ENCODE data around the gene MTRR. TPM values are rescaled to one million over a fixed set of nuclear protein-coding genes. Genes with fewer than 3 reads are reported as not detected.

The MTRR gene
- total and polyA plus RNA-seq, 2 donors (not counting 1 experiment from before 2014, with no cell fraction given): 25.5 to 67.8 TPM

GRCh38 chr5:7877851-7878250 is 8.9 kb downstream of the MTRR start:
- POLR2A ChIA-PET: no interaction called here
- TF ChIP-seq, protein P1, sequence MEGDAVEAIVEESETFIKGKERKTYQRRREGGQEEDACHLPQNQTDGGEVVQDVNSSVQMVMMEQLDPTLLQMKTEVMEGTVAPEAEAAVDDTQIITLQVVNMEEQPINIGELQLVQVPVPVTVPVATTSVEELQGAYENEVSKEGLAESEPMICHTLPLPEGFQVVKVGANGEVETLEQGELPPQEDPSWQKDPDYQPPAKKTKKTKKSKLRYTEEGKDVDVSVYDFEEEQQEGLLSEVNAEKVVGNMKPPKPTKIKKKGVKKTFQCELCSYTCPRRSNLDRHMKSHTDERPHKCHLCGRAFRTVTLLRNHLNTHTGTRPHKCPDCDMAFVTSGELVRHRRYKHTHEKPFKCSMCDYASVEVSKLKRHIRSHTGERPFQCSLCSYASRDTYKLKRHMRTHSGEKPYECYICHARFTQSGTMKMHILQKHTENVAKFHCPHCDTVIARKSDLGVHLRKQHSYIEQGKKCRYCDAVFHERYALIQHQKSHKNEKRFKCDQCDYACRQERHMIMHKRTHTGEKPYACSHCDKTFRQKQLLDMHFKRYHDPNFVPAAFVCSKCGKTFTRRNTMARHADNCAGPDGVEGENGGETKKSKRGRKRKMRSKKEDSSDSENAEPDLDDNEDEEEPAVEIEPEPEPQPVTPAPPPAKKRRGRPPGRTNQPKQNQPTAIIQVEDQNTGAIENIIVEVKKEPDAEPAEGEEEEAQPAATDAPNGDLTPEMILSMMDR (IDR thresholded peaks at IDR 0.05): no peak
- TF ChIP-seq EZH2 (IDR thresholded peaks at IDR 0.05; ENCODE audit: borderline replicate concordance, insufficient read depth, low read depth, low read length, poor library complexity, severe bottlenecking): no peak
- Histone ChIP-seq H3K4me2 (replicated peaks; ENCODE audit: low read depth, low read length, poor library complexity, severe bottlenecking) (no peak overlapping the region), H3K36me3 (replicated peaks in 1 of 2; ENCODE audit: control extremely low read depth in 1 of 2, control insufficient read depth in 1 of 2, extremely low read depth in 1 of 2, insufficient read depth in 2 of 2, low read length in 1 of 2) (peaks cover 6 to 57% of the 10 kb centered on the region in 2 experiments), H3K9me3 (ENCODE audit: control extremely low read depth in 1 of 3, control insufficient read depth in 2 of 3, insufficient read depth in 1 of 3, low read length in 2 of 3) (no peaks in the 10 kb centered on the region), H3K4me3 (ENCODE audit: control extremely low read depth in 1 of 5, extremely low read depth in 1 of 5, insufficient read depth in 1 of 5, low read depth in 2 of 5, low read length in 4 of 5) (no peak overlapping the region), H3K27ac (ENCODE audit: low read length in 2 of 2) (no peak overlapping the region), H3K4me1 (ENCODE audit: control insufficient read depth in 2 of 2, insufficient read depth in 2 of 2, low read length in 2 of 2) (no peaks in the 10 kb centered on the region), H3K27me3 (replicated peaks in 1 of 4; ENCODE audit: control extremely low read depth in 1 of 4, control insufficient read depth in 3 of 4, insufficient read depth in 4 of 4, low read length in 3 of 4) (no peaks in the 10 kb centered on the region), H3K79me2 (ENCODE audit: control insufficient read depth, insufficient read depth, low read length) (peaks cover 22% of the 10 kb centered on the region), H3K9ac (ENCODE audit: low read length) (no peak overlapping the region), H2AFZ (ENCODE audit: insufficient read depth, low read depth, low read length, poor library complexity, severe bottlenecking) (no peak overlapping the region), H4K20me1 (ENCODE audit: control insufficient read depth, insufficient read depth, low read length, poor library complexity, severe bottlenecking) (peaks cover 13% of the 10 kb centered on the region)
- no peak overlapping the region for H3K4me3 Mint-ChIP-seq
- DNase-seq: no peak
- no peaks in the 10 kb centered on the region for H3K9me3 Mint-ChIP-seq (ENCODE audit: insufficient read depth)
- peaks cover 12% of the 10 kb centered on the region for H3K4me1 Mint-ChIP-seq
- no peak for ATAC-seq (ENCODE audit: low read depth)
- WGBS (ENCODE audit: insufficient coverage): 92% methylated on average over 5 of the region's 9 CpGs
- H3K27ac Mint-ChIP-seq: no peak overlapping the region
- intact Hi-C loops (cut with micrococcal nuclease): no loop called here
- H3K27me3 Mint-ChIP-seq: no peaks in the 10 kb centered on the region
- CTCF ChIA-PET: no interaction called here

DNA sequence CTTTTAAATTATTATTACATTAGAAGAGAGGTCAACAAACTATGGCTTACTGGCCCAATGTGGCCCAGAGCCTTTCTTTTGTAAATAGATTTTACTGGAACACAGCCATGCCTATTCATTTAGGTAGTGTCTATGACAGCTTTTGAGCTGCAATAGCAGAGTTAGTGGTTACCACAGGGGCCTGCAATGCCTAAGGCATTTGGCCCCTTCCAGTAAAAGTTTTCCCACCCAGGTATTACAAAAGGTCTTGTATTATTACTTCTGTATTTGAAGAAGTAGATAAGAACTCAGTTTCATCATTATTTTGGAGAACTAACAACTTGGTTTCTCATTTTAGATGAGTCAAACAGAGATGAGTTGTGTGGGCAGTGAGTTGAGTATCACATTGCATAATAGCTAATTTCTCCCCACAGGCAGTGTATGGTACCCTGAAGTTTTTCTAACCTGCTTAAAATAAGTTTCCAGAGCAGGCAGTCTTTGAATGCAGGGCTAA is 9.5 kb downstream of the MTRR start:
- Mint-ChIP-seq H3K4me3 (no peak overlapping the region), H3K9me3 (ENCODE audit: insufficient read depth) (no peaks in the 10 kb centered on the region), H3K4me1 (peaks cover 7% of the 10 kb centered on the region), H3K27me3 (no peaks in the 10 kb centered on the region), H3K27ac (no peak overlapping the region)
- no peak overlapping the region for H3K27ac ChIP-seq (ENCODE audit: low read length in 2 of 2)
- TF ChIP-seq, protein P1 (IDR thresholded peaks at IDR 0.05): no peak
- TF ChIP-seq EZH2 (IDR thresholded peaks at IDR 0.05; ENCODE audit: borderline replicate concordance, insufficient read depth, low read depth, low read length, poor library complexity, severe bottlenecking): no peak
- H3K9ac ChIP-seq (ENCODE audit: low read length): no peak overlapping the region
- H3K36me3 ChIP-seq (replicated peaks in 1 of 2; ENCODE audit: control extremely low read depth in 1 of 2, control insufficient read depth in 1 of 2, extremely low read depth in 1 of 2, insufficient read depth in 2 of 2, low read length in 1 of 2): peaks cover 9 to 63% of the 10 kb centered on the region in 2 experiments
- no peak overlapping the region for H3K4me2 ChIP-seq (replicated peaks; ENCODE audit: low read depth, low read length, poor library complexity, severe bottlenecking)
- H3K4me1 ChIP-seq (ENCODE audit: control insufficient read depth in 2 of 2, insufficient read depth in 2 of 2, low read length in 2 of 2): no peaks in the 10 kb centered on the region
- H3K79me2 ChIP-seq (ENCODE audit: control insufficient read depth, insufficient read depth, low read length): peaks cover 18% of the 10 kb centered on the region
- ATAC-seq (ENCODE audit: low read depth) (no peak), DNase-seq (no peak)
- peaks cover 15% of the 10 kb centered on the region for H4K20me1 ChIP-seq (ENCODE audit: control insufficient read depth, insufficient read depth, low read length, poor library complexity, severe bottlenecking)
- H3K9me3 ChIP-seq (ENCODE audit: control extremely low read depth in 1 of 3, control insufficient read depth in 2 of 3, insufficient read depth in 1 of 3, low read length in 2 of 3): no peaks in the 10 kb centered on the region
- H3K4me3 ChIP-seq (ENCODE audit: control extremely low read depth in 1 of 5, extremely low read depth in 1 of 5, insufficient read depth in 1 of 5, low read depth in 2 of 5, low read length in 4 of 5): no peak overlapping the region
- H2AFZ ChIP-seq (ENCODE audit: insufficient read depth, low read depth, low read length, poor library complexity, severe bottlenecking): no peak overlapping the region
- ChIA-PET POLR2A (no interaction called here), CTCF (no interaction called here)
- intact Hi-C loops (cut with micrococcal nuclease): no loop called here
- no peaks in the 10 kb centered on the region for H3K27me3 ChIP-seq (replicated peaks in 1 of 4; ENCODE audit: control extremely low read depth in 1 of 4, control insufficient read depth in 3 of 4, insufficient read depth in 4 of 4, low read length in 3 of 4)

All from B cell (primary cell).